HG03108 (cell line): ENCODE measurements around the gene CD200R1.
"Not testable (repeated sequence)": the region's sequence is repeated elsewhere in the genome, so short reads cannot be mapped to it uniquely, and the experiment has no call there.

Experiments
- ATAC-seq: cut with Tn5 transposase; IDR thresholded peaks from one replicate; pipeline ENCODE4 v1.9.1; 2021; ENCODE audit warnings: moderate library complexity; ENCODE audit not compliant: unreplicated experiment

CD200R1 gene

GRCh38 chr3:112974178-112974517 lies 755 bp downstream of the CD200R1 start:
- ATAC-seq: peak; percentile 12

GRCh38 chr3:112973325-112974177 lies 1.4 kb downstream of the CD200R1 start:
- peak; percentile 70 for ATAC-seq

GRCh38 chr3:112972158-112972557 lies 2.7 kb downstream of the CD200R1 start:
- no peak for ATAC-seq

- ATAC-seq: no peak
These were observed 7.1 kb downstream of the CD200R1 start for GRCh38 chr3:112967828-112968227.

- ATAC-seq: no peak
These were observed 7.5 kb downstream of the CD200R1 start for GRCh38 chr3:112967425-112967824.

- ATAC-seq: no peak
These were observed 8.3 kb downstream of the CD200R1 start for GRCh38 chr3:112966633-112967032.

GRCh38 chr3:112965656-112966055 lies 9.2 kb downstream of the CD200R1 start:
- no peak for ATAC-seq

GRCh38 chr3:112963683-112964082 lies 11.2 kb downstream of the CD200R1 start:
- ATAC-seq: no peak

GRCh38 chr3:112958811-112959560 lies 15.9 kb downstream of the CD200R1 start:
- ATAC-seq: peak; percentile 80

- ATAC-seq: no peak
These were observed 18.6 kb downstream of the CD200R1 start for GRCh38 chr3:112956351-112956750.

GRCh38 chr3:112948346-112948838 lies 26.5 kb downstream of the CD200R1 start:
- no peak for ATAC-seq

GRCh38 chr3:112931736-112932521 lies 43.0 kb downstream of the CD200R1 start:
- ATAC-seq: no peak

- ATAC-seq: no peak
These were observed 44.1 kb downstream of the CD200R1 start for GRCh38 chr3:112930771-112931170.

- no peak for ATAC-seq
These were observed 48.9 kb downstream of the CD200R1 start for GRCh38 chr3:112925969-112926368.

- no peak for ATAC-seq
These were observed 49.3 kb downstream of the CD200R1 start for GRCh38 chr3:112925560-112925959.

GRCh38 chr3:112919541-112919940 lies 55.4 kb downstream of the CD200R1 start:
- ATAC-seq: not testable (repeated sequence)

GRCh38 chr3:112908252-112908651 lies 66.7 kb downstream of the CD200R1 start:
- ATAC-seq: peak; percentile 100

- ATAC-seq: no peak
These were observed 70.1 kb downstream of the CD200R1 start for GRCh38 chr3:112904786-112905185.

- no peak for ATAC-seq
These were observed 74.8 kb downstream of the CD200R1 start for GRCh38 chr3:112900113-112900512.

- no peak for ATAC-seq
These were observed 77.1 kb downstream of the CD200R1 start for GRCh38 chr3:112897791-112898190.

GRCh38 chr3:112894258-112894657 lies 80.6 kb downstream of the CD200R1 start:
- no peak for ATAC-seq
